Natural killer cell (primary cell): ENCODE measurements around the gene KLHDC8A. TPM values are rescaled to one million over a fixed set of nuclear protein-coding genes. Genes with fewer than 3 reads are reported as not detected.

ENCODE experiments used
- ATAC-seq, 3 donors: fragments of 150-1000 bp in 2 of 3; fragments of 200-7000 bp in 1 of 3; cut with Tn5 transposase; 1 replicate in 1 of 3; 2 replicates in 2 of 3; pipeline ENCODE4 v1.10.0; 2021; ENCODE audit warnings: mild to moderate bottlenecking in 2 of 3, moderate library complexity in 2 of 3
- DNase-seq, 2 donors: peaks; one replicate each; pipeline versions ENCODE4 v3.0.0 to v3.0.0-alpha.2; 2013 to 2021; ENCODE audit warnings: mixed read lengths in 1 of 2
- H3K27ac ChIP-seq: one replicate; pipeline ENCODE4 v1.5.1; 2013; ENCODE audit warnings: mild to moderate bottlenecking, low read length
- H3K27me3 ChIP-seq: one replicate; pipeline ENCODE4 v1.6.1; 2013; ENCODE audit warnings: low read length; ENCODE audit not compliant: control insufficient read depth, insufficient read depth
- H3K36me3 ChIP-seq: one replicate; pipeline ENCODE4 v1.6.1; 2013; ENCODE audit warnings: low read length; ENCODE audit not compliant: control insufficient read depth, insufficient read depth
- H3K4me1 ChIP-seq: one replicate; pipeline ENCODE4 v1.6.1; 2013; ENCODE audit warnings: low read length; ENCODE audit not compliant: control insufficient read depth, insufficient read depth
- H3K4me3 ChIP-seq: one replicate; pipeline ENCODE4 v1.5.1; 2013; ENCODE audit warnings: low read length
- H3K9me3 ChIP-seq: one replicate; pipeline ENCODE4 v1.6.1; 2013; ENCODE audit warnings: low read length; ENCODE audit not compliant: control insufficient read depth, insufficient read depth
- H3K27ac Mint-ChIP-seq, 2 donors: one replicate each; pipeline ENCODE4 v1.8.0; 2022; ENCODE audit warnings: mild to moderate bottlenecking in 2 of 2, mixed read lengths in 2 of 2, moderate library complexity in 1 of 2
- H3K27me3 Mint-ChIP-seq, 2 donors: one replicate each; pipeline ENCODE4 v1.8.0; 2022; ENCODE audit warnings: low read depth in 2 of 2, mixed read lengths in 2 of 2
- H3K36me3 Mint-ChIP-seq: one replicate; pipeline ENCODE4 v1.8.0; 2022; ENCODE audit warnings: mixed read lengths
- H3K4me1 Mint-ChIP-seq, 2 donors: one replicate each; pipeline ENCODE4 v1.8.0; 2022; ENCODE audit warnings: mixed read lengths in 2 of 2
- H3K4me3 Mint-ChIP-seq: one replicate; pipeline ENCODE4 v1.8.0; 2022; ENCODE audit warnings: mild to moderate bottlenecking, moderate library complexity, mixed read lengths
- H3K9me3 Mint-ChIP-seq, 2 donors: one replicate each; pipeline ENCODE4 v1.8.0; 2022; ENCODE audit warnings: mixed read lengths in 2 of 2
- WGBS: methylation state at CpG from one replicate; pipeline ENCODE4 v1.1.7; 2013; ENCODE audit warnings: missing lambda C conversion rate; ENCODE audit not compliant: insufficient coverage; 5-methylcytosine and 5-hydroxymethylcytosine counted together
- intact Hi-C: fragments of 100-400 bp; cut with micrococcal nuclease; formaldehyde crosslinking; loops from one replicate; pipeline ENCODE4 v1.14.2; 2022
- total RNA-seq, 4 donors: library from RNA; stranded (reverse); fragments of 120-200 nt in 1 of 4; gene quantifications; one replicate each; pipeline versions ENCODE4 v1.2.3 to v1.2.4, GENCODE V29; 2013 to 2022
- TF ChIP-seq, protein P1 (sequence below): fragments of 200-600 bp; IDR thresholded peaks from one replicate; pipeline ENCODE4 v1.8.0; 2022; ENCODE audit warnings: antibody characterized with exemption

KLHDC8A gene
- total RNA-seq, 3 donors from 2014 or later (not counting 1 experiment from before 2014, with no cell fraction given) = not detected

DNA sequence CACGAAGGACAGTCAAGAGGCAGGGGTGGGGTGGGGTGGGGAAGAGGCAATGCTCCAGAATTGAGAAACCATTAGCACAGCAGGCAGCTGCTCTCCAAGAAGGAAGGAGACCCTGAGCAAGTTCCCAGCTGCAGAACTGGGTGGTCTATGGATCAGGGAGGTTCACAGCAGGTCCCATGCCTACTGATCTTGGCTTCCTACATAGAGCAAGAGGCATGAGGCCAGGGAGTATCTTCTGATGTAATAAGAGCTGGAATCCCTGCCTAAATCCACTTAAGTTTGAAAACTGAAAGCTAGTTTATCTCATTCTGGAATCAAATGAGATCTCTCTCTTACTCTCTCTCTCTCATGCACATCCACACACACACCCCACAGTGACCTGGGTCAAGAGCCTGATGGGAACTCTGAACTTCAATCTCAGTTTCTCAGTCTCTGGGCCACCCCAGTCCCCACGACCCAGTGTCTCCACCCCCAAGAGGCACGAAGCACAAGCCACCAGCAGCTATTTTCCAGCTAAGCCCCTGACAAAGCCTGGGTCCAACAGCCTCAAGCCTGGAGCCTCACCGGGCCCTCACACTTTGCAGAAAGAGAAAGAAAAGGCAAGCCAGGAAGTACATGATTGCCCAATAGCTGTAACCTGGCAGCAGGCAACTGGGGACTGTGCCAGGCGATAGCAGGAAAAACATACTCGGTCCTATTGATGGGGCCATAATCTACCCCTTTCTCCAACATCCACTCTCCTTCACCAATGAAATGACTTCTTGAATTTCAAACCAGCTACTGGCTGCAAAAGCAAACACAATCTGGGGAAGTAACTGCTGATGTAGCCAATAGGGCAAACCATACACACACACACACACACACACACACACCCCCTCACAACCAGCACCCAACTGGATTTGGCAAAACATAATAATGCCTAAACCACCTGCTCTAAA is 37.4 kb downstream of the KLHDC8A start:
- H3K36me3 Mint-ChIP-seq = no peaks in the 10 kb centered on the region
- intact Hi-C loops = loop anchor here (1.0 kb wide), 1 partner anchor 31 kb away; no protein-coding TSS in a partner anchor
- peak overlapping the region; percentile 94 to 98 for H3K27ac Mint-ChIP-seq
- DNase-seq = peak in 1 of 2 donors; percentile 64
- Histone ChIP-seq H3K36me3 (peaks cover 5% of the 10 kb centered on the region), H3K27ac (peak overlapping the region; percentile 32), H3K4me3 (peak overlapping the region; percentile 98), H3K4me1 (peaks cover 64% of the 10 kb centered on the region), H3K27me3 (no peaks in the 10 kb centered on the region), H3K9me3 (no peaks in the 10 kb centered on the region)
- 13% methylated on average over 6 of the region's 6 CpGs for WGBS
- H3K4me1 Mint-ChIP-seq = peaks cover 69 to 77% of the 10 kb centered on the region in 2 donors
- no peaks in the 10 kb centered on the region for H3K27me3 Mint-ChIP-seq
- H3K4me3 Mint-ChIP-seq = peak overlapping the region; percentile 98
- TF ChIP-seq, protein P1, sequence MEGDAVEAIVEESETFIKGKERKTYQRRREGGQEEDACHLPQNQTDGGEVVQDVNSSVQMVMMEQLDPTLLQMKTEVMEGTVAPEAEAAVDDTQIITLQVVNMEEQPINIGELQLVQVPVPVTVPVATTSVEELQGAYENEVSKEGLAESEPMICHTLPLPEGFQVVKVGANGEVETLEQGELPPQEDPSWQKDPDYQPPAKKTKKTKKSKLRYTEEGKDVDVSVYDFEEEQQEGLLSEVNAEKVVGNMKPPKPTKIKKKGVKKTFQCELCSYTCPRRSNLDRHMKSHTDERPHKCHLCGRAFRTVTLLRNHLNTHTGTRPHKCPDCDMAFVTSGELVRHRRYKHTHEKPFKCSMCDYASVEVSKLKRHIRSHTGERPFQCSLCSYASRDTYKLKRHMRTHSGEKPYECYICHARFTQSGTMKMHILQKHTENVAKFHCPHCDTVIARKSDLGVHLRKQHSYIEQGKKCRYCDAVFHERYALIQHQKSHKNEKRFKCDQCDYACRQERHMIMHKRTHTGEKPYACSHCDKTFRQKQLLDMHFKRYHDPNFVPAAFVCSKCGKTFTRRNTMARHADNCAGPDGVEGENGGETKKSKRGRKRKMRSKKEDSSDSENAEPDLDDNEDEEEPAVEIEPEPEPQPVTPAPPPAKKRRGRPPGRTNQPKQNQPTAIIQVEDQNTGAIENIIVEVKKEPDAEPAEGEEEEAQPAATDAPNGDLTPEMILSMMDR = no peak
- peak; percentile 36 to 43 (median 40) for ATAC-seq
- no peaks in the 10 kb centered on the region for H3K9me3 Mint-ChIP-seq

DNA sequence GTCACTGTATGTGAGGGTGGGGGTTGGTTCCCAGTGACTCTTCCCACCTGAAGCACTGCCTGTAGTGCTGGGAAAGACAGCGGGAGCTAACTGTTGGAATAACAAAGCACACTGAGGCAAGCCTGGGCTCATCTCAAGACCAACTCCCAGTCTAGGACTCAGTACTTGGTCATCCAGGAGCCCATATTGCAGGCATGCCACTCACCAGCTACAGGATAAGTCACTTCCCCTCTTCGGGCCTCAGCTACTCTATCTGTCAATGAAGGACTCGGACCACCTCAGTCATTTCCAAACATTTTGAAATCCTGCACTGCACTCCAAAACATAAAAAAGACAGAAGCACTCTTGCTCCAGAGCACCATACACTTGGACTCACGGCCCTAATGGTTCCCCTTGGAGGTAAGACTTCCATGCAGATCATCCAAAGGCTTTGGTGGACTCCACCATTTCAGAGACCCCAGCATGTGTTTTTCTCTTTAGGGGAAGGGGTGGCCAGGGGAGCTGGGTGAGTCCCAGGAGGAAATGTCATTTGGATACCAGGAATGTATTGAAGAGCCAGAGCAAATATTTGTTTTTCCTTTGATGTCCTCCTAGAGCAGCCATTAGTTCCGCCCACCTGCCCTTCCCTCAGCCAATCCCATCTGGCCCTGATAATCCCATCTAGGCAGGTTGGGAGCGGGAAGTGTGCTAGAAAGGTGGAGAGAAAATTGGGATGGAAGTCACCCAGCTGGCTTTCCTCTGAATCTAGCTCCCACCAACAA is 38.3 kb downstream of the KLHDC8A start:
- Histone ChIP-seq H3K27me3 (no peaks in the 10 kb centered on the region), H3K4me3 (no peak overlapping the region), H3K9me3 (no peaks in the 10 kb centered on the region), H3K36me3 (peaks cover 5% of the 10 kb centered on the region), H3K27ac (peak overlapping the region; percentile 88), H3K4me1 (peaks cover 73% of the 10 kb centered on the region)
- Mint-ChIP-seq H3K27ac (peak overlapping the region; percentile 94 to 98), H3K4me3 (peak overlapping the region; percentile 73), H3K36me3 (no peaks in the 10 kb centered on the region), H3K27me3 (no peaks in the 10 kb centered on the region), H3K9me3 (no peaks in the 10 kb centered on the region), H3K4me1 (peaks cover 79 to 84% of the 10 kb centered on the region in 2 donors)
- intact Hi-C loops = no loop called here
- TF ChIP-seq, protein P1 = no peak
- ATAC-seq (no peak), DNase-seq (no peak)
- 78% methylated on average over 5 of the region's 6 CpGs for WGBS

DNA sequence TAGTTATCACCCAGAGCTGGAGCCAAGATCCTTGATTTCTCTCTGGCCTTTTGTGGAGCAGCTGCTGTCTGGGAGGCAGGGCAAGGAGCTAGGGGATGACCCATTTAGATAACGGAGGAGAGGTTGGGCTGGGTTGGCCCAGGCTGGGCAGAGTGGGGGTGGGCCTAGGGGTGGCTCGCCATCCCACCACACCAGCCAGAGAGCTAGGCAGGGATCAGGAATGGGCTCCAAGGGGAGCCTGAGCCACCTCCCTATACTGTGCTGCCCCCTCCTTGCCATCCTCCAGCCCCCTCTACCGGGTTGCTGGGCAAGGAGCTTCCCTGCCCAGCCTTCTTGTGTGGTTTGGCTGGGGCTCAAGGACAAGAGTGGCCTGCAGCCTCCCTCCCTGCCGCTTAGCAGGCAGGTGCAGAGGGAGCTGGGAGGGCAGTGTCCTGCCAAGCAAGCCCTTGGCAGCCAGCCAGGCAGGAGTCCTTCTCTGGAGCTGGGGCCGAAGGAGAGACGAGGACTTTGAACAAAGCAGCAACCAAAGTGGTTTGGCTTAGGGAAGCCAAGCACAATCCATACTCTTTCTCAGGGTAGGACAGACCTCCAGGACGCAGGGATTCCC is 39.3 kb downstream of the KLHDC8A start:
- Histone ChIP-seq H3K4me1 (peaks cover 83% of the 10 kb centered on the region), H3K27me3 (no peaks in the 10 kb centered on the region), H3K27ac (peak overlapping the region; percentile 88), H3K36me3 (peaks cover 5% of the 10 kb centered on the region), H3K4me3 (no peak overlapping the region), H3K9me3 (no peaks in the 10 kb centered on the region)
- H3K4me1 Mint-ChIP-seq = peaks cover 89 to 93% of the 10 kb centered on the region in 2 donors
- 39% methylated on average over 7 of the region's 7 CpGs for WGBS
- H3K9me3 Mint-ChIP-seq = no peaks in the 10 kb centered on the region
- intact Hi-C loops = no loop called here
- ATAC-seq = no peak
- H3K27ac Mint-ChIP-seq = peak overlapping the region; percentile 94 to 98
- no peaks in the 10 kb centered on the region for H3K27me3 Mint-ChIP-seq
- DNase-seq = no peak
- H3K36me3 Mint-ChIP-seq = no peaks in the 10 kb centered on the region
- H3K4me3 Mint-ChIP-seq = peak overlapping the region; percentile 73
- TF ChIP-seq, protein P1 = no peak
